ENCODE measurements around the gene PAK2.
"Not testable (repeated sequence)": the region's sequence is repeated elsewhere in the genome, so short reads cannot be mapped to it uniquely, and the experiment has no call there.

Gene PAK2

GRCh38 chr3:196707566-196707965 lies 32.1 kb upstream of the PAK2 start:
- no peak for TF ChIP-seq CTCF (IDR thresholded peaks at IDR 0.05; ENCODE audit: control extremely low read depth, extremely low read depth, low read depth, missing control alignments)
- POLR2A ChIA-PET = no interaction called here
- CTCF ChIA-PET = interaction anchor here (0.9 to 3.2 kb wide), 6 partner anchors 10 to 205 kb away, joined by 3 to 8 read pairs (median 4); no protein-coding TSS in a partner anchor
- no peak for DNase-seq (ENCODE audit: extremely low spot score)

- TF ChIP-seq CTCF (IDR thresholded peaks at IDR 0.05; ENCODE audit: control extremely low read depth, extremely low read depth, low read depth, missing control alignments) = no peak
- CTCF ChIA-PET = interaction anchor here (0.9 to 3.2 kb wide), 7 partner anchors 9 to 204 kb away, joined by 3 to 8 read pairs (median 4); no protein-coding TSS in a partner anchor
- DNase-seq (ENCODE audit: extremely low spot score) = no peak
- POLR2A ChIA-PET = no interaction called here
These were observed 31.2 kb upstream of the PAK2 start for GRCh38 chr3:196708467-196708866.

- ChIA-PET CTCF (interaction anchor here (1.0 kb wide), 1 partner anchor 27 kb away, joined by 4 read pairs; no protein-coding TSS in a partner anchor), POLR2A (interaction anchor here (1.0 to 2.0 kb wide), 2 partner anchors 27 to 28 kb away, joined by 3 to 7 read pairs; partner anchors contain the start of gene PAK2)
- DNase-seq (ENCODE audit: extremely low spot score) = peak; percentile 96
- TF ChIP-seq CTCF (IDR thresholded peaks at IDR 0.05; ENCODE audit: control extremely low read depth, extremely low read depth, low read depth, missing control alignments) = no peak
These were observed 27.7 kb upstream of the PAK2 start, which contains the start of the genes CEP19 and PIGX for GRCh38 chr3:196711838-196712513. CEP19 (minus strand) TSS chr3:196712250; CDS start chr3:196708657, 3,593 bp downstream. PIGX (plus strand) TSS chr3:196712377.

- no peak for TF ChIP-seq CTCF (IDR thresholded peaks at IDR 0.05; ENCODE audit: control extremely low read depth, extremely low read depth, low read depth, missing control alignments)
- CTCF ChIA-PET = interaction anchor here (1.0 kb wide), 1 partner anchor 28 kb away, joined by 4 read pairs; no protein-coding TSS in a partner anchor
- no peak for DNase-seq (ENCODE audit: extremely low spot score)
- POLR2A ChIA-PET = interaction anchor here (1.0 to 2.0 kb wide), 2 partner anchors 27 to 28 kb away, joined by 3 to 7 read pairs; partner anchors contain the start of gene PAK2
These were observed 26.9 kb upstream of the PAK2 start for GRCh38 chr3:196712514-196713413.

- POLR2A ChIA-PET = not testable (repeated sequence)
- CTCF ChIA-PET = interaction anchor here (1.2 to 1.6 kb wide), 3 partner anchors 9 to 223 kb away, joined by 3 to 4 read pairs (median 4); no protein-coding TSS in a partner anchor
- DNase-seq (ENCODE audit: extremely low spot score) = peak; percentile 26
These were observed 22.5 kb upstream of the PAK2 start for GRCh38 chr3:196717162-196717561.

- POLR2A ChIA-PET = interaction anchor here (0.6 kb wide), 1 partner anchor 10 kb away, joined by 5 read pairs; no protein-coding TSS in a partner anchor
- DNase-seq (ENCODE audit: extremely low spot score) = no peak
- CTCF ChIA-PET = interaction anchor here (1.0 to 1.4 kb wide), 2 partner anchors 13 to 19 kb away, joined by 3 to 7 read pairs; partner anchors contain the start of gene PAK2
- TF ChIP-seq CTCF (IDR thresholded peaks at IDR 0.05; ENCODE audit: control extremely low read depth, extremely low read depth, low read depth, missing control alignments) = no peak
These were observed 18.6 kb upstream of the PAK2 start for GRCh38 chr3:196721097-196721496.
